SK-N-SH (cell line): ENCODE results near the gene KRTAP19-7. TPM values are rescaled to one million over a fixed set of nuclear protein-coding genes. Genes with fewer than 3 reads are reported as not detected.

Source experiments
- CTCF ChIA-PET: fragments of 300-600, 350-600 bp; formaldehyde crosslinking; extraction: SDS; loops from one replicate; lab custom pipeline; 2021; lab: Yijun Ruan, JAX
- POLR2A ChIA-PET: fragments of 350-600 bp; sonication (Branson Sonifier 250); formaldehyde crosslinking; extraction: SDS; loops from one replicate; lab custom pipeline; 2020; ENCODE audit warnings: antibody characterized with exemption, inconsistent platforms; lab: Yijun Ruan, JAX
- DNase-seq: peaks from one replicate; pipeline ENCODE4 v3.0.0; 2012
- H2AFZ ChIP-seq: fragments of 200-600 bp; sonication (generic); 2 replicates; pipeline ENCODE4 v1.8.1; 2016; ENCODE audit warnings: antibody characterized with exemption, mild to moderate bottlenecking, low read depth
- H3F3A ChIP-seq: fragments of 200-600 bp; sonication (generic); replicated peaks from 2 replicates; pipeline ENCODE3; 2016; ENCODE audit warnings: antibody characterized with exemption, mild to moderate bottlenecking; ENCODE audit not compliant: insufficient read depth
- H3K27ac ChIP-seq, 2 experiments: fragments of 200-500 bp in 1 of 2; fragments of 200-600 bp in 1 of 2; sonication (Bioruptor generic) in 1 of 2; sonication (generic), shearing (Covaris generic) in 1 of 2; 2 replicates each; pipeline versions ENCODE4 v1.5.1 to v1.6.1; 2014 to 2016; ENCODE audit warnings: low read depth in 2 of 2, inconsistent platforms in 1 of 2, low read length in 1 of 2, mild to moderate bottlenecking in 1 of 2, mixed read lengths in 1 of 2
- H3K27me3 ChIP-seq: fragments of 200-600 bp; sonication (generic), shearing (Covaris generic); 2 replicates; pipeline ENCODE4 v1.6.1; 2016; ENCODE audit warnings: mixed run types; ENCODE audit not compliant: insufficient read depth
- H3K36me3 ChIP-seq, 2 experiments: fragments of 200-500 bp in 1 of 2; fragments of 200-600 bp in 1 of 2; sonication (Bioruptor generic) in 1 of 2; sonication (generic) in 1 of 2; replicated peaks in 1 of 2; 2 replicates each; pipeline versions ENCODE3 to v1.5.1; 2014 to 2016; ENCODE audit warnings: low read length in 1 of 2, mild to moderate bottlenecking in 1 of 2; ENCODE audit not compliant: insufficient read depth in 2 of 2, control insufficient read depth in 1 of 2
- H3K4me1 ChIP-seq, 2 experiments: fragments of 200-500 bp in 1 of 2; fragments of 200-600 bp in 1 of 2; sonication (Bioruptor generic) in 1 of 2; sonication (generic), shearing (Covaris generic) in 1 of 2; 2 replicates each; pipeline versions ENCODE4 v1.5.1 to v1.6.1; 2014 to 2016; ENCODE audit warnings: low read depth in 1 of 2, low read length in 1 of 2, mixed run types in 1 of 2; ENCODE audit not compliant: insufficient read depth in 2 of 2, control insufficient read depth in 1 of 2
- H3K4me2 ChIP-seq: fragments of 200-600 bp; sonication (generic), shearing (Covaris generic); 2 replicates; pipeline ENCODE4 v1.6.1; 2017; ENCODE audit warnings: mixed run types
- H3K4me3 ChIP-seq, 2 experiments: fragments of 200-500 bp in 1 of 2; fragments of 200-600 bp in 1 of 2; sonication (Bioruptor generic) in 1 of 2; sonication (generic), shearing (Covaris generic) in 1 of 2; 2 replicates each; pipeline versions ENCODE4 v1.5.1 to v1.8.1; 2014 to 2016; ENCODE audit warnings: low read depth in 2 of 2, inconsistent platforms in 1 of 2, low read length in 1 of 2, mild to moderate bottlenecking in 1 of 2, mixed read lengths in 1 of 2, moderate library complexity in 1 of 2
- H3K79me2 ChIP-seq: fragments of 200-600 bp; sonication (generic); 2 replicates; pipeline ENCODE4 v1.8.1; 2017; ENCODE audit warnings: mild to moderate bottlenecking; ENCODE audit not compliant: insufficient read depth
- H3K9ac ChIP-seq: fragments of 200-600 bp; sonication (generic); 2 replicates; pipeline ENCODE4 v1.6.1; 2017; ENCODE audit warnings: mixed run types
- H3K9me2 ChIP-seq: fragments of 200-600 bp; sonication (generic); 2 replicates; pipeline ENCODE4 v1.6.1; 2017; ENCODE audit warnings: mixed run types
- H3K9me3 ChIP-seq: fragments of 200-600 bp; sonication (generic); 2 replicates; pipeline ENCODE4 v1.6.1; 2017; ENCODE audit warnings: mixed run types, mild to moderate bottlenecking, moderate library complexity
- H4K20me1 ChIP-seq: fragments of 200-600 bp; sonication (generic); 2 replicates; pipeline ENCODE4 v1.6.1; 2017; ENCODE audit warnings: mild to moderate bottlenecking, mixed run types; ENCODE audit not compliant: insufficient read depth
- CHD2 ChIP-seq: fragments of 150-350 bp; IDR thresholded peaks from 2 replicates; pipeline ENCODE4 v1.6.1; 2018; ENCODE audit warnings: low read length; ENCODE audit not compliant: partially characterized antibody
- CTCF ChIP-seq: fragments of 200-600 bp; sonication (generic); IDR thresholded peaks from 2 replicates; pipeline ENCODE4 v1.6.1; 2017; ENCODE audit warnings: antibody characterized with exemption, mild to moderate bottlenecking, moderate library complexity
- ELF1 ChIP-seq: IDR thresholded peaks from 2 replicates; pipeline ENCODE4 v1.4.0; 2012
- FOXM1 ChIP-seq: IDR thresholded peaks from 2 replicates; pipeline ENCODE4 v1.4.0; 2012; ENCODE audit warnings: low read depth, mild to moderate bottlenecking
- GABPA ChIP-seq: IDR thresholded peaks from 2 replicates; pipeline ENCODE4 v1.4.0; 2012; ENCODE audit warnings: low read depth, mild to moderate bottlenecking
- NRF1 ChIP-seq: IDR thresholded peaks from 2 replicates; pipeline ENCODE4 v1.6.1; 2012; ENCODE audit warnings: low read depth, mild to moderate bottlenecking, low read length
- RFX5 ChIP-seq: IDR thresholded peaks from 2 replicates; pipeline ENCODE4 v1.6.1; 2012; ENCODE audit warnings: mild to moderate bottlenecking, improper control_type of control experiment, low read length
- RXRA ChIP-seq: IDR thresholded peaks from 2 replicates; pipeline ENCODE4 v1.4.0; 2012; ENCODE audit warnings: low read depth, mild to moderate bottlenecking, borderline replicate concordance
- SIN3A ChIP-seq: IDR thresholded peaks from 2 replicates; pipeline ENCODE4 v1.6.1; 2012; ENCODE audit warnings: low read depth, mild to moderate bottlenecking, low read length, moderate library complexity, borderline replicate concordance
- TAF1 ChIP-seq: IDR thresholded peaks from 2 replicates; pipeline ENCODE4 v1.6.1; 2012; ENCODE audit warnings: low read depth, mild to moderate bottlenecking, low read length, moderate library complexity, borderline replicate concordance
- TCF12 ChIP-seq: IDR thresholded peaks from 2 replicates; pipeline ENCODE4 v1.4.0; 2012
- USF2 ChIP-seq: fragments of 150-350 bp; IDR thresholded peaks from 2 replicates; pipeline ENCODE4 v1.6.1; 2017; ENCODE audit warnings: antibody characterized with exemption, low read length, low read depth, borderline replicate concordance
- WGBS: methylation state at CpG from one replicate; pipeline ENCODE4 v1.1.6; 2017; ENCODE audit warnings: low lambda C conversion rate; 5-methylcytosine and 5-hydroxymethylcytosine counted together
- polyA plus RNA-seq, 3 experiments: library from polyadenylated mRNA; depleted of rRNA; stranded (reverse); fragments of >200 nt; gene quantifications; 2 replicates each; pipeline ENCODE4 v1.2.3, GENCODE V29; 2012
- TF ChIP-seq, protein P1 (sequence below): IDR thresholded peaks from 2 replicates; pipeline ENCODE4 v1.4.0; 2012; ENCODE audit warnings: low read depth

KRTAP19-7 gene, protein sequence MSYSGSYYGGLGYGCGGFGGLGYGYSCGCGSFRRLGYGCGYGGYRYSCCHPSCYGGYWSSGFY
- not detected in 2 replicates for polyA plus RNA-seq (2012; rRNA removed)
- polyA plus RNA-seq (2012; cell fraction: cytosol; rRNA removed) = not detected in 2 replicates
- not detected in 2 replicates for polyA plus RNA-seq (2012; cell fraction: nucleus; rRNA removed)

DNA sequence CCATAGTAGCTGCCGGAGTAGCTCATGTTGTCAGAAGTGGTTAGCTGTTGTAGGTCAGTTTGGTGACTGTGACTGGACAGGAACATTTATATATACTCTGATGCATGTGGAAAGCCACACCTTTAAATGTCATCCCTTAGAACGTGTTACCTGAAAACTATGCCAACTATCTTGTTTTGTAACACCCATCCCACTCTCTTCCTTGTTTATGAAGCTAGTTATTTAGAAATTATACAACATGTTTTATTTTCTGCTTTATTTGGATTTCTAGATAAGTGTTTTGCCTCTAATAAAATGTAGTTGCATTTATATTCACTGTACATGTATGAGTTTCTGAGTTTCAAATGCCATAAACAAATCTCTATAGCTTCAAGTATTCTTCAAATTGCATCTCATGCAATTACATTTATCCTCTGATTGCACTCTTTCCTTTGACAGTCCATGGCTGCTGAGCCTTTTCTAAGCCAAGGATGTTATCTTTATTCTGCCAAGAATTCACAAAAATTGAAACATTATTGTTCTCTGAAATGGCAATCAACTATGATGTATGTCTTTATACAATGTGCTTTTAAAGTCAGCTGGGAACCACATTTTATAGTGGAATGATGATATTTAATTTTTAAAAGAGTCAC lies at the start of gene KRTAP19-7:
TSS of gene KRTAP19-7 (minus strand) at position 51 of the 632 bp plus-strand sequence. CDS start at position 26, 25 bp downstream.
- H3K27me3 ChIP-seq = no peaks in the 10 kb centered on the region
- DNase-seq = no peak
- 0% methylated on average over 1 of the region's 2 CpGs for WGBS
- no peak within 1 kb of the TSS for H3K27ac ChIP-seq
- no peaks in the 10 kb centered on the region for H4K20me1 ChIP-seq
- no peak within 1 kb of the TSS for H2AFZ ChIP-seq
- H3K36me3 ChIP-seq = no peaks in the 10 kb centered on the region
- H3F3A ChIP-seq = no peaks in the 10 kb centered on the region
- H3K79me2 ChIP-seq = no peaks in the 10 kb centered on the region
- no peaks in the 10 kb centered on the region for H3K4me1 ChIP-seq
- no peak within 1 kb of the TSS for H3K4me3 ChIP-seq
- H3K9me2 ChIP-seq = no peaks in the 10 kb centered on the region
- TF ChIP-seq GABPA (no peak), ELF1 (no peak), NRF1 (no peak), RFX5 (no peak), FOXM1 (no peak), SIN3A (no peak), RXRA (no peak), TCF12 (no peak)
- TF ChIP-seq, protein P1, sequence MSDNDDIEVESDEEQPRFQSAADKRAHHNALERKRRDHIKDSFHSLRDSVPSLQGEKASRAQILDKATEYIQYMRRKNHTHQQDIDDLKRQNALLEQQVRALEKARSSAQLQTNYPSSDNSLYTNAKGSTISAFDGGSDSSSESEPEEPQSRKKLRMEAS = no peak
- no peaks in the 10 kb centered on the region for H3K9me3 ChIP-seq
- H3K4me2 ChIP-seq = no peak within 1 kb of the TSS
- CTCF ChIA-PET = no interaction called here
- POLR2A ChIA-PET = no interaction called here
- no peak within 1 kb of the TSS for H3K9ac ChIP-seq

GRCh38 chr21:30605968-30606367 lies 44.9 kb upstream of the KRTAP19-7 start:
- Histone ChIP-seq H3K4me3 (no peak overlapping the region), H3K9ac (no peak overlapping the region), H3K79me2 (no peaks in the 10 kb centered on the region), H3K4me2 (no peak overlapping the region), H2AFZ (no peak overlapping the region), H3K36me3 (no peaks in the 10 kb centered on the region), H3K27ac (no peak overlapping the region), H3K9me3 (no peaks in the 10 kb centered on the region), H3F3A (no peaks in the 10 kb centered on the region), H3K27me3 (no peaks in the 10 kb centered on the region), H4K20me1 (no peaks in the 10 kb centered on the region), H3K4me1 (no peaks in the 10 kb centered on the region), H3K9me2 (no peaks in the 10 kb centered on the region)
- POLR2A ChIA-PET = no interaction called here
- DNase-seq = no peak
- 0% methylated on average over 2 of the region's 2 CpGs for WGBS
- peak; percentile 21; the same call in 1 of the 2 replicates for TF ChIP-seq CTCF
- no peak for TF ChIP-seq CHD2
- TF ChIP-seq SIN3A = no peak
- TF ChIP-seq FOXM1 = no peak
- TF ChIP-seq TAF1 = no peak
- no peak for TF ChIP-seq USF2
- CTCF ChIA-PET = no interaction called here
